HG03520 (cell line): ENCODE measurements around the gene DEDD.

Source experiments
- ATAC-seq: cut with Tn5 transposase; IDR thresholded peaks from one replicate; pipeline ENCODE4 v1.9.1; 2021; ENCODE audit warnings: mild to moderate bottlenecking, moderate library complexity; ENCODE audit not compliant: unreplicated experiment

The DEDD gene

DNA sequence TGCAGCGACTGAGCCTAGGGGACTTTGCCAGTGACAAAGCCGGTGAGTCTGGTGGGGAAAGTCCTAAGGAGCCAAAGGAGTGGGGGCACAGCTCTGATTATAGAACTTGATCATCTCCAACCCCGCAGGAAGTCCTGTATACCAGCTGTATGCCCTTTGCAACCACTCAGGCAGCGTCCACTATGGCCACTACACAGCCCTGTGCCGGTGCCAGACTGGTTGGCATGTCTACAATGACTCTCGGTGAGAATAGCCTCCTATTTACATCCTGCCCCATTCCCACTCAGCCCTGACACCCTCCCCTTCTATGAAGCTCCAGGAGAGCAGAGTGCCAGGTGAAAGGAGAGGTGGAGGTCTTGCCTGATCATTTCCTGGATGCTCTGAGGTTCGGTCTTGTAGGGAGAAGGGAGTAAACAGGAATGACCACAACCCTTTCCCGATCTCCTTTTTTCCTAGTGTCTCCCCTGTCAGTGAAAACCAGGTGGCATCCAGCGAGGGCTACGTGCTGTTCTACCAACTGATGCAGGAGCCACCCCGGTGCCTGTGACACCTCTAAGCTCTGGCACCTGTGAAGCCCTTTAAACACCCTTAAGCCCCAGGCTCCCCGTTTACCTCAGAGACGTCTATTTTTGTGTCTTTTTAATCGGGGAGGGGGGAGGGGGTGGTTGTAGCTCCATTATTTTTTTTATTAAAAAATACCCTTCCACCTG lies 32.6 kb upstream of the DEDD start:
- no peak for ATAC-seq

DNA sequence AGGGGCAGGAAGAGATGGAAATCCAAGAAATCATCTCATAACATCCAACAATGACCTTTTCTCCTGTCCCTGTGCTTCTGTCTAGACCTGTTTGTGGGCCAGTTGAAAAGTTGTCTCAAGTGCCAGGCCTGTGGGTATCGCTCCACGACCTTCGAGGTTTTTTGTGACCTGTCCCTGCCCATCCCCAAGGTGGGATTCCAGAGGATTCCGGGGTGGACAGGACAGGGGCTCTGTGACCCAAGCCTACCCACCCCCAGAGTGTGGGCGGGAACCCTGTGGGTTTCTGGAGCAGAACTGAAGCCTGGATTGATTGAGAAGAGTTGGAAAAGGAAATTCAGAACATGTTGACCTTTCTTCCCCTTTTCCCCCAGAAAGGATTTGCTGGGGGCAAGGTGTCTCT lies 31.3 kb upstream of the DEDD start:
- no peak for ATAC-seq

DNA sequence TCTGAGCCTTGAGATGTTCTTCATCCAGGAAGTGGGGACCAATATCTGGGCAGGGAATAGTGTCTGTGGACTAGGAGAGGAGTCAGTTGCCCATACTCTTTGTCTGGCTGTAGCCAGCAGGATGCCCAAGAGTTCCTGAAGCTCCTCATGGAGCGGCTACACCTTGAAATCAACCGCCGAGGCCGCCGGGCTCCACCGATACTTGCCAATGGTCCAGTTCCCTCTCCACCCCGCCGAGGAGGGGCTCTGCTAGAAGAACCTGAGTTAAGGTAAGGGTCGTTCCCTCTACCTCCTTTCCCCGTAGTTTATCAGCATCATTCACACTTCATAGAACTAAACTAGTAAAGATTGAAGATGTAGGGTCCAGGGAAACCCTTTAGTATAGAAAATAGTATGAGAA lies 30.3 kb upstream of the DEDD start:
- no peak for ATAC-seq

DNA sequence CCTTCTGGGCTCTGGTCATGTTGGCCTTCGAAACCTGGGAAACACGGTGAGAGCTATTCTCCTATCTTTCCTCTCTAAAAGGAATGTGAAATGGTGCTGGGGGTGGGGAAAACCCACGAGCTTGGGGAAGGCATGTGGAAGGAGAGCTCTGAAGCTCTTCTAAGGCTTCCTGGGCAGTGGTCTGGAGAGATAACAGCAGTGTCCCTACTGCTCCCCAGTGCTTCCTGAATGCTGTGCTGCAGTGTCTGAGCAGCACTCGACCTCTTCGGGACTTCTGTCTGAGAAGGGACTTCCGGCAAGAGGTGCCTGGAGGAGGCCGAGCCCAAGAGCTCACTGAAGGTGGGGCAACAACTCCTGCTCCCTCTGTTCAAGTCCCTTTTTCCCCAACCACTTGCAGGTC lies 29.6 kb upstream of the DEDD start:
- no peak for ATAC-seq

DNA sequence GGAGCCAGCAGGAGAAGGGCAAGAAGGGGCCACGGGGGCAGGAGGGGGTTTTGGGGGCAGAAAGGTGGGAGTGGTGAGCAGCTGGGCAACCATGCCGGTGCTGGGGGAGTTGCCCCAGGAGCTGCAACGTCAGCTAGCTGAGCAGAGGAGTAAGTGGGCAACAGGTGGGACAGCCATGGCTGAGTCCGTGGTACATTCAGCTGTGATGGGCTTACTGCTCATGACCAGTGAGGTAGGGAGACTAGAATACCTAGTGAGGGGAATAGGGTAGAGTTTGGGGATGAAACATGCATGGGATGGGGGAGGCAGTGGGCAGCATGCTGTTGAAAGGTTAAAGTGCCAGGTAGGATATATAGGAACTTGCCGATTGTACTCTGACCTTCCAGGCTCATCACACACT lies 29.2 kb upstream of the DEDD start:
- ATAC-seq, result no peak

DNA sequence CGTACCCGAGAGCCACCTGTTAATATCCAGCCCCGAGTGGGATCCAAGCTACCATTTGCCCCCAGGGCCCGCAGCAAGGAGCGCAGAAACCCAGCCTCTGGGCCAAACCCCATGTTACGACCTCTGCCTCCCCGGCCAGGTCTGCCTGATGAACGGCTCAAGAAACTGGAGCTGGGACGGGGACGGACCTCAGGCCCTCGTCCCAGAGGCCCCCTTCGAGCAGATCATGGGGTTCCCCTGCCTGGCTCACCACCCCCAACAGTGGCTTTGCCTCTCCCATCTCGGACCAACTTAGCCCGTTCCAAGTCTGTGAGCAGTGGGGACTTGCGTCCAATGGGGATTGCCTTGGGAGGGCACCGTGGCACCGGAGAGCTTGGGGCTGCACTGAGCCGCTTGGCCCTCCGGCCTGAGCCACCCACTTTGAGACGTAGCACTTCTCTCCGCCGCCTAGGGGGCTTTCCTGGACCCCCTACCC lies 28.2 kb upstream of the DEDD start:
- ATAC-seq, result no peak

DNA sequence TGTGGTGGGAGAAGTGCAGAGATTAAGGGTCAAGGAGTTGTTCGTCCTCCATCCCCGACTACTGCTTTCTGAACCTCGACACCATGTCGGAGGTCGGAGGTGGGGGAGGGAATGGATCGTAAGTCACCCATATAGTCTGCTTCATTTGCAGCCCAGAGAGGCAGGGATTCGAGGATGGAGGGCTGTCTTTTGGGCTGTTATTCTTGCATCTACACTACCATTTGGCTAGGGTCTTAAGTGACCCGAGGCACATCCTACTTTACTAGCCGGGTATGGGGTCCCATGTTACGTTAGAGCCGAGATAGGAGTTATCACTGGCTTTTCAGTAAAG lies 27.4 kb upstream of the DEDD start:
- no peak for ATAC-seq

DNA sequence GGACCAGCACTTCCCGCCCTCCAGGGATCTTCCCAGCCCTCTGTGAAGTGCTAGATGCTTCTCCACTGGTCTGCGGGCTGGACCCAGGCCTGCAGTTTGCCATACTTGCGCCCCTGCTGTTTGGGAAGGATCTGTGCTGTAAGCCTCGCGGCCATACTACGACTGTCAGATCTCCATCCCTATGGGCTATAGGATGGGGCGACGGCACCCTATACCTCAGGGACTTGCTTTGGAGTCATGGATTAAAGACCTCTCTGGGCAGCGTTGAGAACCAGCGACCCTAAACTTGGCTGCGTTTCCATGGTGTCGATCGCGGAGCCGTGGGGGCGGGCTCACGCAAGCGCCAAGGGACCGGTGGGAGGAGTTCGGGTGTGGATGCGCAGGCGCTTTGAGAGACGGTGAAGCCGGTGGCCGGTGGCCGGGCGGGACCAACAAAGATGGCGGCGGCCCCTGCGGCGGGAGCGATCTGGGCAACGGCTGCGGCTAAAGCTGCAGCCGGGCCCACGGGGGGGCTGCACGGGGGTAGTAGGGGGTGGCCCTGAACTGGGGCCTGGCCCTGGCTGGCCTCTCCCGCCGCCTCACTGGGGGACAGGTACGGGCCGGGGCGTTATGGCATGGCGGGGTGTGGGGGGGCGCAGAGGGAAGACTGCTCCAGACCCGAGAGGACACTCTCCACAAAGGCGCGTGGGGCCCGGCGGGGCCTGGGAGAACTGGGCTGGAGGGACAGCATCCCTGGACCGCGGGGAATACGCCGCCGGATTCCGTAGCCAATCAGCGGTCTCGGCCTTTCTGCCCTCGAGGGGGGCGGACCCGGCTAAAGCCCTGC lies 26.8 kb upstream of the DEDD start, which contains the start of gene USP21:
Gene USP21, plus strand, starts transcription at position 414 of the 826 bp plus-strand sequence. CDS start 1,141 bp downstream, outside the sequence.
- ATAC-seq, result peak; percentile 72

DNA sequence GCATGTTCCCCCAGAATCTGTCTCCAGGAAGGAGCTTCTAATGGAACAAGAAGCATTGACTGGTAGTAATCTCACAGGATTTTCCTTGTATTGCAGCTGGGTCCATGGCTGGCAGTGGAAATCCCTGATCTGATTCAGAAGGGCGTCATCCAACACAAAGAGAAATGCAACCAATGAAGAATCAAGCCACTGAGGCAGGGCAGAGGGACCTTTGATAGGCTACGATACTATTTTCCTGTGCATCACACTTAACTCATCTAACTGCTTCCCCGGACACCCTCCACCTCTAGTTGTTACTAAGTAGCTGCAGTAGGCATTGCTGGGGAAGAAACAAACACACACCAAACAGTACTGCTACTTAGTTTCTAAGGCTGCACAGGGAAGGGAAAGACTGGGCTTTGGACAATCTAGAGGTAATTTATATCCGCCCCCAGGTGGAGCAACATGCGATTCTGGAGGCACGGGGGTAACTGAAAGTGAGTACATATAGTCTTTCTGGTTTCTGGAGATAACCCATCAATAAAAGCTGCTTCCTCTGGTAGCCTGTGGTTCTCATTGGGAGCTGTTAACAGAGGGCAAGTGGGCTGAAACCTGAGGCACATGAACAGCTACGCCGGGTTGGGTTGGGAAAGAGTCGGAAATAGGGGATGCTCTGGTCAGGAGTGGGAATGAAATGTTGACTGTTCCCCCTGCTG lies 26.0 kb upstream of the DEDD start:
- no peak for ATAC-seq

DNA sequence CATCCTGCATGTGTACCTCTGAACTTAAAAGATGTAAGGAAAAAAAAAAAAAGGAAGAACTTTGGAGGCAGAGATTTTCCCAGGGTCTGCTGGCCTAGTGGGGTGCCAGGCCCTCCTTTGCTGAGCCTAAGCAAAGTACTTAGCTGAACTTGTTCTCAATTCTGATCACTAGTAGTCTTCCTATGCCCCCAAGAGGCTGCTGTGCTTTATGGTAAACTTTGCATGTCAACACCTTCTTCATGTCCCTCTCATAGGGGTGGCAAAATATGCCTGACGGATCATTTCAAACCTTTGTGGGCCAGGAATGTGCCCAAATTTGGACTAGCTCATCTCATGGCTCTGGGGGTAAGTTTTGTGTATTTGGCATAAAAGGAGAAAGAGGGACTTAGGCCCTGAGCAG lies 25.4 kb upstream of the DEDD start:
- no peak for ATAC-seq

DNA sequence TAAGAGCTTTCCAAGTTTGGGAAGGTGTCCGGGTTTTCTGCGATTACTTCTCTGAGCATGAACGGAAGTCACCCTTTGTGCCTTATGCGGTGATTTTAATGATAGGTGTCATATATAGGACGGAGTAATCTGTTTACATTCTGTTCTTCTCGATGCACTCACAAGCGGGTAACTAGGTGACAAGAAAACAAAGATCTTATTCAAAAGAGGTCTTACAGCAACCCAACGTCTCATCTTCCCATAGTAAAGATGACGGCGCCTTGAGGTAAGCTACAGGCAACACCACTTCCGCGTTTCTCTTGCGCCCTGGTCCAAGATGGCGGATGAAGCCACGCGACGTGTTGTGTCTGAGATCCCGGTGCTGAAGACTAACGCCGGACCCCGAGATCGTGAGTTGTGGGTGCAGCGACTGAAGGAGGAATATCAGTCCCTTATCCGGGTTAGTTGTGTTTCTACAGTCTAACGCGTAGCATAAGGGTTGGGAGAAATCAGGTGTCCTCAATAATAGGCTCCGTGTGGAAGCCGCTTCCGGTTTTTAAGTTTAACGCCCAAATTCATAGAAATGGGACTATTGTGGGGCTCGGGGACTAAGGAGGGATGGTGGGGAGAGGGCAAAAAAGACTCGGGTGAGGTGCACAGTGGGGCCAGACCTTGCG lies 21.3 kb upstream of the DEDD start, which contains the start of gene UFC1:
Gene UFC1, plus strand, starts transcription at position 297 of the 656 bp plus-strand sequence. Its CDS starts 20 bp downstream, at position 317.
- ATAC-seq, result peak; percentile 78

DNA sequence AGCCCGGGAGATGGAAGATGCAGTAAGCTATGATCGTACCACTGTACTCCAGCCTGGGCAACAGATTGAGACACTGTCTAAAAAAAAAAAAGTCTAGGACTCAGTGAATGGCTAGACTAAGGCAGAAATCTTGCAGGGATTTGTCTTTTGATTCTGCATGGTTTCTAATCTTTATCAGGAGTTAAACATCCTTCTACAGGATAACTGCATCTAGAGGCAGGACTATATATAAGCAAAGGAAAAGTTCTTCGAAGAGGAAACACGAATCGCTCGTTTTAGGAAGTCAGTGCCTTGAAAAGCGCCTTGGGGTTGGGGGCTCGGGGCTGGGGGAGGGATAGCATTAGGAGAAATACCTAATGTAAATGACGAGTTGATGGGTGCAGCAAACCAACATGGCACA lies 20.7 kb upstream of the DEDD start:
- no peak for ATAC-seq

DNA sequence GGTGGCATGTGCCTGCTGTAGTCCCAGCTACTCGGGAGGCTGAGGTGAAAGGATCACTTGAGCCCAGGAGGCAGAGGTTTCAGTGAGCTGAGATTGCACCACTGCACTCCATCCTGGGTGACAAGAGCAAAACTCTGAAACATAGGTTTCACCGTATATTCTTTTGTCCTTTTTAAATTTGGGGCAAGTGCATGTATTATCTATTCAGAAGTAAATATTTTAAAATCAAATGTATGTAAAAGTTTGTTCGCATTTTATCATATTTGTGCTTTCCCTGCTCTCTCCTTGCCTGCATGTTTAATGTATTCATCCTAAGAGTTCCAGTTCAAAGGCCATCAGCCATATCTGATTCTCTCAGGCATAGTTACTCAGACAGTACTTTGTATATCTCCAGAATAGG lies 13.4 kb upstream of the DEDD start:
- no peak for ATAC-seq

DNA sequence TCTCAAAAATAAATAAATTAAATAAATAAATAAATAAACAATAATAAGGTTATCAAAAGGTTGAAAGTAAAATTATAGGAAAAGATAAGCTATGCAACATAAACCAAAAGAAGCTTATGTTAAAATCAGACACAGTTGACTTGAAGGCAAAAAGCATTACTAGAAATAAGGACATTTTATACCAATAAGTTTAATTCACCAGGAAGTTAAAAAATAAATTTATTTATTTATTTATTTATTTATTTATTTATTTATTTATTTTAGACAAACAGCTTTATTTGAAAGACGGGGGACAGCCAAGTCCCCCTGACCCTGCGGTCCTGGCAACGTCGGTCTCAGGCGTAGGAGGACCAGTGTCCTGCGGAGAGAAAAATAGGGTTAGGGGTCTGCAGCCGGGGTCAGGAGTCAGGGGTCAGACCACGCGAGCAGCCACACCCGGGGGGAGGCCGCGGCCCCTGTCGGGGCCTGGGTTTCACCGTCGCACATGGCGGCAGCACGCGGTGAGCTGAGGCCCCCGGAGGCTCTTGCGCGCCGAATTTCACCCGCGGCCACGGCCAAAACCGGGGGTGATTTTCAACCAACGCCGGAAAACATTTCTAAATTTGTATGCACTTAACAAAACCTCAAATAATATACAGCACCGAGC lies 8.4 kb upstream of the DEDD start:
- no peak for ATAC-seq

DNA sequence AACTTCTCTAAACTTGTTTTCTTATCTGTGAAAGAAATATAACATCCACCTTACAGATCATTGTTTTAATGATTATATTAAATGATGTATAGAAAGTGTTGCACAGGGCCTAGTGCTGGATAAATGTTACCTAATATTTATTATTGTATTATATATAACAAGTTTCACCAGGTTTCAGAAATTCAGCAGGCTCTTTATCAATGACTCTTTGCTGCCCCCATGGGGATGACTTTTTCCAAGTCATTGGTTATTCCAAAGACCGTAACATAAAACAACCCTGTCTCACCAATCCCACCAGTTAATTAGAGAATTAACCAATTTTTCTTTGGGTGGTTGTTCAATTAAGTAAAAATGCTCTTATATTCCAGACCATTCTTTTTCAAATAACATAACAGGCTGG lies 7.3 kb upstream of the DEDD start:
- ATAC-seq, result no peak

DNA sequence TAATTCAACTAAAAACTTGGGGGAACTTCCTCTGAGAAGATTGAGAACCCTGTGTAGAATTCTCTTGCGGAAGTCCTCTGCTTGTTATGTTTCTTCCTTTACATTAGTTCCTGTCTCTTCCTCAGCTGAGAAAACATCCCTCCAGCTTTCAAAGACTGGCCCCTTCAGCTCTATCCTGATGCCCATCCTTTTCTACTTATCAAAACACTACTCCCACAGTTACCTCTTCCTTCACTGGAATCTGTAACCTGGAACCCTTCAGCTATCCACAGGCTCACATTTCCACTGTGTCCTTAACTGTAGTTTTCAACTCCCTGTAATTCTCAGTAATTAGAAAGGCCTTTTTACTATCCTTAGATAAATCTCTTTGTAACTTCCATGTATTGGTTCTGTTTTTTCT lies 6.0 kb upstream of the DEDD start:
- ATAC-seq, result no peak

DNA sequence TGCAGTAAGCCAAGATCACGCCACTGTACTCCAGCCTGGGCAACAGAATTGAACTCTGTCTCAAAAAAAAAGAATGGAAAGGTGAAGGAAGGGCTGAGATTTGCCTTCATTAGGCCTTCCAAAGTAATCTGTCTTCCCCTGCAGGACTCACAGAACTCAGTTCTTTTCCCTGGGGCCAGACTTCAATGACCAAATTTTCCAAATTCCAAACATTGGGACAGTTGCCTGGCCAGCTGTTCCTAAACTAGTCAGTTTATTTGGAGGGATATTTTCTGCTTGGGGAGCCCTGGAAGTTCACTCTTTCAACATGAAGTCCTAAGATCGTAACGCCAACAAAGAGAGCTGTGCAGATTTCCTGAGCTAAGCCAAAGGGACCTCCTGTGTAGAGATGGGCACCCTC lies 5.4 kb upstream of the DEDD start:
- ATAC-seq, result no peak

DNA sequence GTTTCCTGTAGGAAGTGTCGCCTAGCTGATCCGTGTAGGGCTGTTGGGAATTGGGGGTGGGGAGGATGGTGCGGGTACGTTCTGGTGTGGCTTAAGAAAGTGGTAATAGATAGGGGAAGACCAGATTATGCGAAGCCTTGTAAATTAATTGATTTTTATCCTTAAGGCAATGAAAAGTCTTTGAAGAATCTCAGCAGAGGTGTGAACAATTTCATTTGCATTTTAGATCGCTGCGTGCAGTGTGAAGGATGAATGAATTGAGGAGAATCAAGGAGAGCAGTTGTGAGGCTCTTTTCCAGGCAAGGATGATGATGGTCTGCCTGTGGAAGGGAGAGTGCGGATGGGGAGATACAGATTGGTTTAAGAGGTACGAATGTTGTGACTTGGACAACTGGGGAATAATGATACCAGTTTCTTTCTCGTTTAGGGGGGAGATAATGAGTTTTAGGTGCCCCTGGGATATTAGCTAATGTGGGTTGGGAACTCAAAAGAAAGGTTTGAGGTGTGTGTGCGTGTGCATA lies 813 bp upstream of the DEDD start:
- ATAC-seq, result peak; percentile 7

DNA sequence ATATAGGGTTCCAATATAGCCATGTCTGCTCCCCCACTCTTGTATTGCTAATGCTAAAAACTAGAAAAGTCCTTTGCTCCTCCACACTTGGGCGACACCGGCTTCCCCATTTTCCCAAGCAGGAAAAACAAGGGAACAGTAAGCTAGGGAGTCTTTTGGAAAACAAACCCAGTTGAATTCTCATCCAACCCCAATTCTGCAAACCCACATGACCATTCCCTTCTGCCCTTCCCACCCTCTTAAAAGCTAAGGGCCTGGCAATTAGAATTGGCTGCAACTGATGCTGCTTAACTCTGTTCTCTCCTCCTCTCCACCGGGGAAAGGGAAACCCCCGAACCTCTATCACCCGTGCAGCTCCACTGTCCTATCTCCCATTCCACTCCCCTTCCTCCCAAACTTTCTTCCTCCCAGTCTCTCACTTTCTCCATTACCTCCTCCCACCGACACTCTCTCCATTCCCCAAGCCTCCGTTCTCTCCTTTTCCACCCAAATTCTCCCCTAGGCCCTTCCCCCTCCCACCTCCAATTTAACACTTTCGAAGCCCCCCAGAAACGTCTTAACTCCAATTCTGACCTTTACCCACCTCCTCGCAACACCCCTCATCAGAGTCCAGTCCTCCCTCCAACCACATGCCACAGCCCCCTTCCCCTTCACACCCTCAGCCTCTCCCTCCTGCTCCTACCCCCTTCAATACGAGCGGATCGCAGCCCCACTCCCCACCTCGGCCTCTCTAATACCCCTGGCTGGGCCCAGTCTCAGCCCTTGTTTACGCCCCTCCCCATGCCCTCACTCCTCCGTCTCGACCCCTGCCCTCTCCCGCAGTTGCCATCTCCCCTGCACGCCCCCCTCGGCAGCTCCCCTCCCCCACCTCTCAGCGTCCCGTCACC lies 701 bp downstream of the DEDD start:
- no peak for ATAC-seq
